Astrocyte (in vitro differentiated cells and primary cell): Measurements from ENCODE around the gene ATF2. TPM values are rescaled to one million over a fixed set of nuclear protein-coding genes. Genes with fewer than 3 reads are reported as not detected.

Experiments
- DNase-seq: peaks from one replicate; pipeline ENCODE4 v3.0.0-alpha.2; 2010; ENCODE audit warnings: low read depth
- FAIRE-seq: peaks from 2 replicates; lab custom pipeline; 2011; peaks lifted over from hg19 to GRCh38; lab: Jason Lieb, UNC
- H2AFZ ChIP-seq: 2 replicates; pipeline ENCODE4 v1.6.0; 2012; ENCODE audit warnings: low read depth, low read length, inconsistent platforms
- H3K27ac ChIP-seq: 2 replicates; pipeline ENCODE4 v1.5.1; 2011; ENCODE audit warnings: low read depth, low read length, inconsistent platforms
- H3K27me3 ChIP-seq: 2 replicates; pipeline ENCODE4 v1.6.0; 2011; ENCODE audit warnings: low read length, inconsistent platforms; ENCODE audit not compliant: insufficient read depth
- H3K36me3 ChIP-seq: 2 replicates; pipeline ENCODE4 v1.5.1; 2011; ENCODE audit warnings: low read length, inconsistent platforms; ENCODE audit not compliant: insufficient read depth
- H3K4me1 ChIP-seq: 2 replicates; pipeline ENCODE4 v1.5.1; 2011; ENCODE audit warnings: low read length, inconsistent platforms; ENCODE audit not compliant: insufficient read depth
- H3K4me2 ChIP-seq: 2 replicates; pipeline ENCODE4 v1.6.0; 2012; ENCODE audit warnings: low read length, inconsistent platforms
- H3K4me3 ChIP-seq: 2 replicates; pipeline ENCODE4 v1.5.1; 2011; ENCODE audit warnings: low read depth, mild to moderate bottlenecking, low read length, inconsistent platforms; ENCODE audit not compliant: insufficient read depth
- H3K79me2 ChIP-seq: 2 replicates; pipeline ENCODE4 v1.6.0; 2012; ENCODE audit warnings: mild to moderate bottlenecking, low read length, inconsistent platforms; ENCODE audit not compliant: insufficient read depth
- H3K9ac ChIP-seq: 2 replicates; pipeline ENCODE4 v1.6.0; 2012; ENCODE audit warnings: mild to moderate bottlenecking, low read length, inconsistent platforms
- H3K9me3 ChIP-seq: 2 replicates; pipeline ENCODE4 v1.5.1; 2012; ENCODE audit warnings: low read depth, mild to moderate bottlenecking, low read length, inconsistent platforms; ENCODE audit not compliant: insufficient read depth
- H4K20me1 ChIP-seq: 2 replicates; pipeline ENCODE4 v1.6.0; 2012; ENCODE audit warnings: low read length, inconsistent platforms; ENCODE audit not compliant: insufficient read depth
- H3K27ac Mint-ChIP-seq: one replicate; pipeline ENCODE4 v1.8.0; 2021; ENCODE audit warnings: mild to moderate bottlenecking, mixed read lengths; ENCODE audit not compliant: unreplicated experiment
- H3K27me3 Mint-ChIP-seq: one replicate; pipeline ENCODE4 v1.8.0; 2021; ENCODE audit warnings: low read depth, mixed read lengths; ENCODE audit not compliant: unreplicated experiment
- H3K36me3 Mint-ChIP-seq: one replicate; pipeline ENCODE4 v1.8.0; 2021; ENCODE audit warnings: low read depth, mixed read lengths; ENCODE audit not compliant: unreplicated experiment
- H3K4me1 Mint-ChIP-seq: one replicate; pipeline ENCODE4 v1.8.0; 2021; ENCODE audit warnings: low read depth, mixed read lengths; ENCODE audit not compliant: unreplicated experiment
- H3K4me3 Mint-ChIP-seq: one replicate; pipeline ENCODE4 v1.8.0; 2021; ENCODE audit warnings: mild to moderate bottlenecking, moderate library complexity, mixed read lengths; ENCODE audit not compliant: unreplicated experiment
- H3K9me3 Mint-ChIP-seq: one replicate; pipeline ENCODE4 v1.8.0; 2021; ENCODE audit warnings: mild to moderate bottlenecking, mixed read lengths; ENCODE audit not compliant: unreplicated experiment
- EZH2 ChIP-seq: IDR thresholded peaks from 2 replicates; pipeline ENCODE4 v1.6.1; 2012; ENCODE audit warnings: mild to moderate bottlenecking, low read length, inconsistent platforms; ENCODE audit not compliant: insufficient read depth
- total RNA-seq: library from RNA; stranded (reverse); gene quantifications from 2 replicates; pipeline ENCODE4 v1.2.1, GENCODE V29; 2021
- TF ChIP-seq, protein P1 (sequence below): IDR thresholded peaks from 2 replicates; pipeline ENCODE4 v1.5.1; 2011; ENCODE audit warnings: low read depth, mild to moderate bottlenecking, inconsistent platforms, low read length, moderate library complexity; ENCODE audit not compliant: insufficient read depth

ATF2 gene
- total RNA-seq, 1 donor from 2014 or later = 54.7 TPM

DNA sequence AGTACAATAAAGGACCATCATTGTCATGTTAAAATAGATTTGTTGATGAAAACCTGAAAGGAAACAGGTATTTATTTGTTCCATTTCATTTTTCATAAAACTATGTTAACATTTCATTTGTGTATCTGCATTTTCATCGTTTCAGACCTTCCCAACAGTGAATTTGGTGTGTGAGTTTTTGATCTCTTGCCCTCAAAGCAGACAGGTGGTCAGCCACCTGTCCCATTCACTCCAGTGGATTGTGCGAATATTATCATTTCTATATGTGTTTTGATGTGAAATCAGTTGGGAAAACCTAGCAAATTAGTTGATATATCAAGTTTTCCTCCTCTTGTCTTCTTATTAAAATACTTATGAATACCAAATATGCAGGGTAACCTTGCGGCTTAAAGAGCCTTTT, 38.9 kb upstream of the ATF2 start:
- Mint-ChIP-seq H3K27me3 (peaks cover 2% of the 10 kb centered on the region), H3K9me3 (no peaks in the 10 kb centered on the region), H3K36me3 (no peaks in the 10 kb centered on the region), H3K27ac (no peak overlapping the region), H3K4me1 (no peaks in the 10 kb centered on the region), H3K4me3 (no peak overlapping the region)
- Histone ChIP-seq H3K4me2 (no peak overlapping the region), H3K9ac (no peak overlapping the region), H3K4me3 (no peak overlapping the region), H2AFZ (no peak overlapping the region), H3K36me3 (no peaks in the 10 kb centered on the region), H3K79me2 (no peaks in the 10 kb centered on the region), H3K4me1 (no peaks in the 10 kb centered on the region), H3K9me3 (no peaks in the 10 kb centered on the region), H3K27me3 (peaks cover 3% of the 10 kb centered on the region), H4K20me1 (no peaks in the 10 kb centered on the region), H3K27ac (no peak overlapping the region)
- FAIRE-seq (no peak), DNase-seq (no peak)
- TF ChIP-seq, protein P1, sequence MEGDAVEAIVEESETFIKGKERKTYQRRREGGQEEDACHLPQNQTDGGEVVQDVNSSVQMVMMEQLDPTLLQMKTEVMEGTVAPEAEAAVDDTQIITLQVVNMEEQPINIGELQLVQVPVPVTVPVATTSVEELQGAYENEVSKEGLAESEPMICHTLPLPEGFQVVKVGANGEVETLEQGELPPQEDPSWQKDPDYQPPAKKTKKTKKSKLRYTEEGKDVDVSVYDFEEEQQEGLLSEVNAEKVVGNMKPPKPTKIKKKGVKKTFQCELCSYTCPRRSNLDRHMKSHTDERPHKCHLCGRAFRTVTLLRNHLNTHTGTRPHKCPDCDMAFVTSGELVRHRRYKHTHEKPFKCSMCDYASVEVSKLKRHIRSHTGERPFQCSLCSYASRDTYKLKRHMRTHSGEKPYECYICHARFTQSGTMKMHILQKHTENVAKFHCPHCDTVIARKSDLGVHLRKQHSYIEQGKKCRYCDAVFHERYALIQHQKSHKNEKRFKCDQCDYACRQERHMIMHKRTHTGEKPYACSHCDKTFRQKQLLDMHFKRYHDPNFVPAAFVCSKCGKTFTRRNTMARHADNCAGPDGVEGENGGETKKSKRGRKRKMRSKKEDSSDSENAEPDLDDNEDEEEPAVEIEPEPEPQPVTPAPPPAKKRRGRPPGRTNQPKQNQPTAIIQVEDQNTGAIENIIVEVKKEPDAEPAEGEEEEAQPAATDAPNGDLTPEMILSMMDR = no peak
- TF ChIP-seq EZH2 = no peak

DNA sequence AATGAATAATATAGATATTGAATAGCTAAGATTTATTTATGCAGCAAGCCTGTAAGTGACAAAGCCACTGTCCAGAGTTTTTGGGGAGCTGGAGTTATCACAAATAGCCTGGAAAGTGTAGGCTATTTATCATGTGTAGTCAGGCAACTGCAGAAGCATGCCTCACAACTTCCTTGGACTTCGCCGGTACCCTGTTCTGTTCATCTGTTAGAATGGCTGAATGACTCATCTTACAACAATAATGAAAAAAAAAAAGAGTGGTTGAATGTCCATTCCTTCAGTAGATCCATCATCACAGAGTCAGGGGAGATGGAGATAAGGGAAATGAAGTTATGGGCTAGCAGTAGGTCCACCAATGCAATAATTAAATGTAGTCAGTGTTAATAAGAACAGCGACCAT, 37.5 kb upstream of the ATF2 start:
- DNase-seq = peak; percentile 71
- Histone ChIP-seq H3K4me2 (no peak overlapping the region), H3K9me3 (no peaks in the 10 kb centered on the region), H3K4me1 (no peaks in the 10 kb centered on the region), H3K4me3 (no peak overlapping the region), H2AFZ (no peak overlapping the region), H3K79me2 (no peaks in the 10 kb centered on the region), H3K36me3 (no peaks in the 10 kb centered on the region), H3K27ac (no peak overlapping the region), H3K9ac (no peak overlapping the region), H3K27me3 (no peaks in the 10 kb centered on the region), H4K20me1 (no peaks in the 10 kb centered on the region)
- TF ChIP-seq, protein P1 = no peak
- no peak for TF ChIP-seq EZH2
- Mint-ChIP-seq H3K27me3 (peaks cover 2% of the 10 kb centered on the region), H3K36me3 (no peaks in the 10 kb centered on the region), H3K4me3 (no peak overlapping the region), H3K27ac (no peak overlapping the region), H3K4me1 (no peaks in the 10 kb centered on the region), H3K9me3 (no peaks in the 10 kb centered on the region)
- no peak for FAIRE-seq

DNA sequence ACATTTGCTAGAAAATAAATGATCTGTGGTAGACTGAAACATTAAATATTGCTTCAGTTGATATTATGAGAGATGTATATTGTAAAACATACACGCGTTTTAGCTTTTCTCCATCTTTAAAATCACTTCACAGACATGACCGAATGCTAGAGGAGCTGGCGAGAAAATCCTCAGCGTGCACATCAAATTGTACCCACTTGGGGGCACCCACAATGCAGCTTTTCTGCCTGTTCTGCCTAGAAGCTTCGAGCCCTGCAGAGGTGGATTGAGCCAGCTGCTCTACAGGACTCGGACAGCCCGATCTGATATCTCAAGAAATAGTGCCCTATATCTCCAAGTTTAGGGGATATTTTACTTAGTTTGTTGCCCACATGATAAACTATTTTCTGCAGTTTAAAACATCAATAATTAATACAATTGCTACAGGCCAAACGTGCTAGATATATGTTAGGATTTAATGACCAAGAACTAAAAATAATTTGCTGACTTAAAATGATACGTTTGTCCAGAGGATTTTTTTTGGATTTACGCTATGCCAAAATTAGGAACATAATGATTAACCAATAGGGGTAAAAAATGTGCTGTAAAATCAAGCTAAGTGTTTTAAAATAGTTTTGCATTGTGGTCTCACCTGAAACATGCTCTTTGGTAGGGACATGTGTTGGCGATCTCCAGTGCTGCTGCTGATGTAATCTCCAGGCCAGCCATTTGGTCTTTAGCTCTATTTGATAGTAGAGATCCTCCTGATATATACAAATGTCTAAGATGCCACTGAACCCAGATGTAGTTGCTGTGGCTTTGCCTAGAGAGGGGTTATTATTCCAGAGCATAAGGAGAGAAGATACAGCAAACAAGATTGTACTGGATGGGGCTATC, 35.9 kb upstream of the ATF2 start:
- peaks cover 2% of the 10 kb centered on the region for H3K27me3 Mint-ChIP-seq
- no peak overlapping the region for H3K4me3 ChIP-seq
- no peak overlapping the region for H3K4me2 ChIP-seq
- H3K36me3 ChIP-seq = no peaks in the 10 kb centered on the region
- no peaks in the 10 kb centered on the region for H3K9me3 ChIP-seq
- no peak for TF ChIP-seq EZH2
- TF ChIP-seq, protein P1 = peak; percentile 46
- H2AFZ ChIP-seq = no peak overlapping the region
- FAIRE-seq (no peak), DNase-seq (peak; percentile 16)
- no peaks in the 10 kb centered on the region for H3K27me3 ChIP-seq
- H3K9ac ChIP-seq = no peak overlapping the region
- H3K36me3 Mint-ChIP-seq = no peaks in the 10 kb centered on the region
- H3K27ac ChIP-seq = no peak overlapping the region
- H3K79me2 ChIP-seq = no peaks in the 10 kb centered on the region
- no peaks in the 10 kb centered on the region for H4K20me1 ChIP-seq
- no peaks in the 10 kb centered on the region for H3K4me1 Mint-ChIP-seq
- no peaks in the 10 kb centered on the region for H3K9me3 Mint-ChIP-seq
- H3K4me3 Mint-ChIP-seq = no peak overlapping the region
- no peaks in the 10 kb centered on the region for H3K4me1 ChIP-seq
- H3K27ac Mint-ChIP-seq = no peak overlapping the region
